GM18508 (cell line): ENCODE data around the gene TFAP2E.

Experiments used
- ATAC-seq: cut with Tn5 transposase; IDR thresholded peaks from one replicate; pipeline ENCODE4 v1.9.1; 2021; ENCODE audit warnings: moderate number of reproducible peaks; ENCODE audit not compliant: insufficient read depth, unreplicated experiment

TFAP2E gene

GRCh38 chr1:35637401-35637809 lies 64.3 kb downstream of the TFAP2E start:
- no peak for ATAC-seq

GRCh38 chr1:35640380-35641232 lies 67.5 kb downstream of the TFAP2E start:
- no peak for ATAC-seq

- ATAC-seq, result peak; percentile 43
These were observed 68.2 kb downstream of the TFAP2E start, which contains the start of gene PSMB2 for GRCh38 chr1:35641233-35641866. TSS of gene PSMB2 (minus strand) at chr1:35641526. CDS start at chr1:35641432, 94 bp downstream.

GRCh38 chr1:35642471-35642955 lies 69.4 kb downstream of the TFAP2E start:
- ATAC-seq, result no peak

GRCh38 chr1:35644204-35644603 lies 71.1 kb downstream of the TFAP2E start:
- no peak for ATAC-seq
